K562 (cell line): ENCODE measurements around the gene CPSF4L. TPM values are rescaled to one million over a fixed set of nuclear protein-coding genes. Genes with fewer than 3 reads are reported as not detected.
A peak's percentile ranks its signal among the peaks of the same experiment; 100 is the strongest.

ENCODE experiments used
- CBX1 ChIP-seq: sonication (generic); IDR thresholded peaks from 2 replicates; pipeline ENCODE4 v1.6.1; 2016; ENCODE audit warnings: antibody characterized with exemption, low read depth, mild to moderate bottlenecking
- CTCF ChIP-seq, 3 experiments: IDR thresholded peaks in 2 of 3; conservative IDR thresholded peaks in 1 of 3; 2 replicates each; pipeline ENCODE4 v1.5.1; 2011 to 2012; ENCODE audit warnings: low read length in 3 of 3, mild to moderate bottlenecking in 3 of 3, control low read depth in 2 of 3, improper control_type of control experiment in 1 of 3, inconsistent platforms in 1 of 3, low read depth in 1 of 3, mixed read lengths in 1 of 3, moderate library complexity in 1 of 3; ENCODE audit not compliant: insufficient read depth in 2 of 3
- DLX4 ChIP-seq: fragments of 250-450 bp; sonication (Bioruptor Pico); IDR thresholded peaks from 2 replicates; pipeline ENCODE4 v1.6.1; 2021; ENCODE audit warnings: mild to moderate bottlenecking
- MCM7 ChIP-seq, 2 experiments: fragments of 450-650 bp; IDR thresholded peaks; 2 replicates each; pipeline ENCODE4 v1.6.1; 2016 to 2018
- MNT ChIP-seq, 2 experiments: fragments of 450-650 bp; conservative IDR thresholded peaks; 2 replicates each; pipeline ENCODE4 v1.6.1; 2017; ENCODE audit warnings: mild to moderate bottlenecking in 2 of 2, moderate library complexity in 2 of 2
- MTA1 ChIP-seq: fragments of 450-650 bp; IDR thresholded peaks from 2 replicates; pipeline ENCODE4 v1.6.1; 2017; ENCODE audit warnings: borderline replicate concordance
- MYC ChIP-seq, 2 experiments: fragments of 250-450 bp in 1 of 2; sonication (Bioruptor Pico) in 1 of 2; IDR thresholded peaks; 2 replicates each; pipeline versions ENCODE4 v1.5.1 to v1.6.1; 2012 to 2021; ENCODE audit warnings: low read depth in 2 of 2, borderline replicate concordance in 1 of 2, improper control_type of control experiment in 1 of 2, low read length in 1 of 2, mild to moderate bottlenecking in 1 of 2, moderate library complexity in 1 of 2
- NEUROD1 ChIP-seq: fragments of 150-350 bp; IDR thresholded peaks from 2 replicates; pipeline ENCODE4 v1.6.1; 2014; ENCODE audit warnings: borderline replicate concordance, low read length, low read depth; ENCODE audit not compliant: partially characterized antibody
- NFE2 ChIP-seq: IDR thresholded peaks from 2 replicates; pipeline ENCODE4 v1.6.1; 2014; ENCODE audit warnings: antibody characterized with exemption, low read depth
- POLR2H ChIP-seq: IDR thresholded peaks from 2 replicates; pipeline ENCODE4 v1.6.1; 2016; ENCODE audit warnings: missing genetic modification characterization, low read depth, mild to moderate bottlenecking, control low read depth, missing compliant biosample characterization, moderate library complexity
- POLR3A ChIP-seq: IDR thresholded peaks from 2 replicates; pipeline ENCODE4 v1.6.1; 2011; ENCODE audit warnings: borderline replicate concordance, mild to moderate bottlenecking, moderate library complexity; ENCODE audit not compliant: insufficient read length, insufficient read depth; ENCODE audit errors: extremely low read depth
- PRDM10 ChIP-seq: fragments of 450-650 bp; IDR thresholded peaks from 2 replicates; pipeline ENCODE4 v1.6.1; 2018; ENCODE audit not compliant: partially characterized antibody
- SMAD4 ChIP-seq: fragments of 250-450 bp; sonication (Bioruptor Pico); conservative IDR thresholded peaks from 2 replicates; pipeline ENCODE4 v1.8.0; 2021; ENCODE audit warnings: inconsistent platforms, mild to moderate bottlenecking, moderate library complexity
- TOE1 ChIP-seq, 2 experiments: fragments of 450-650 bp in 1 of 2; sonication (generic) in 1 of 2; formaldehyde crosslinking in 1 of 2; IDR thresholded peaks; 2 replicates each; pipeline versions ENCODE4 v1.7.1 to v1.8.0; 2016 to 2022; ENCODE audit warnings: borderline replicate concordance in 2 of 2, mild to moderate bottlenecking in 2 of 2, antibody characterized with exemption in 1 of 2, inconsistent platforms in 1 of 2, low read depth in 1 of 2, missing genetic modification reagents in 1 of 2, moderate library complexity in 1 of 2
- ZBTB9 ChIP-seq: fragments of 450-650 bp; formaldehyde crosslinking; IDR thresholded peaks from 2 replicates; pipeline ENCODE4 v1.4.0; 2020; ENCODE audit warnings: mild to moderate bottlenecking, moderate library complexity
- polyA plus RNA-seq, 8 experiments: library from polyadenylated mRNA; depleted of rRNA in 4 of 8; stranded (reverse) in 5 of 8; unstranded in 3 of 8; fragments of >200 nt; fragmentation: Nextera tagmentation in 2 of 8; fragmentation: Illumina TruSeq in 1 of 8; extraction: Ambion mirVana in 2 of 8; extraction: Trizol in 1 of 8; gene quantifications; 2 replicates each; pipeline versions ENCODE4 v1.2.1 to v1.2.3, GENCODE V29; 2011 to 2014; ENCODE audit warnings: inconsistent platforms in 1 of 8, missing spikeins in 1 of 8
- total RNA-seq, 7 experiments: library from RNA; depleted of rRNA in 6 of 7; stranded (reverse); fragments of >200 nt in 6 of 7; fragmentation: Illumina TruSeq in 2 of 7; extraction: Trizol in 2 of 7; gene quantifications; 2 replicates each; pipeline versions ENCODE4 v1.2.1 to v1.2.3, GENCODE V29; 2011 to 2021; ENCODE audit warnings: low replicate concordance in 1 of 7

The CPSF4L gene
- total and polyA plus RNA-seq, 9 of the 15 experiments (the other 6 are each of a cell fraction or from before 2014, with no cell fraction given), result not detected

- peak; percentile 36 to 69; a peak in 2 of 4 replicates for TF ChIP-seq MNT (conservative IDR thresholded peaks at IDR 0.05)
- peak; percentile 47; the same call in 1 of the 2 replicates for TF ChIP-seq MYC (IDR thresholded peaks at IDR 0.05; ENCODE audit: low read depth, low read length)
- no peak for TF ChIP-seq MYC (CRISPR knock-in tag; IDR thresholded peaks at IDR 0.05; ENCODE audit: borderline replicate concordance, low read depth)
- peak; percentile 68 for TF ChIP-seq MTA1
- TF ChIP-seq NFE2, result peak; percentile 79
- peak; percentile 98 for TF ChIP-seq PRDM10
- TF ChIP-seq DLX4 (CRISPR knock-in tag), result no peak
- peak; percentile 54 for TF ChIP-seq NEUROD1
- TF ChIP-seq POLR3A, result no peak
- TF ChIP-seq MCM7 (IDR thresholded peaks at IDR 0.05), result no peak
- TF ChIP-seq POLR2H, result peak; percentile 40
- TF ChIP-seq ZBTB9 (CRISPR knock-in tag), result peak; percentile 70; the same call in 1 of the 2 replicates
- TF ChIP-seq CTCF (IDR thresholded peaks at IDR 0.05 in 2 of 3, conservative IDR thresholded peaks at IDR 0.05 in 1 of 3; ENCODE audit: insufficient read depth in 2 of 3, low read depth in 1 of 3, low read length in 3 of 3), result peak; percentile 22 to 36 (median 32); a peak in 3 of 6 replicates
- no peak for TF ChIP-seq TOE1 (IDR thresholded peaks at IDR 0.05; ENCODE audit: borderline replicate concordance)
- no peak for TF ChIP-seq TOE1 (CRISPR knock-in tag; IDR thresholded peaks at IDR 0.05; ENCODE audit: borderline replicate concordance, low read depth)
- 0 out of 2 replicates have a peak, but pooled peaks have one; percentile 28 for TF ChIP-seq SMAD4 (CRISPR knock-in tag)
- TF ChIP-seq CBX1, result no peak
Observed at GRCh38 chr17:73231841-73232586, 29.7 kb downstream of the CPSF4L start (continued).
